Measurements from ENCODE around the gene IL17RE.

IL17RE gene

GRCh38 chr3:9955611-9956352 is 53.1 kb downstream of the IL17RE start:
- Histone ChIP-seq H3K9ac (ENCODE audit: low read depth, low read length) (no peak overlapping the region), H3K4me1 (ENCODE audit: insufficient read depth, low read length) (peaks cover 19% of the 10 kb centered on the region), H3K9me3 (ENCODE audit: control insufficient read depth, insufficient read depth, low read length) (no peaks in the 10 kb centered on the region), H3K36me3 (ENCODE audit: insufficient read depth, low read length) (no peaks in the 10 kb centered on the region)

- Histone ChIP-seq H3K9me3 (ENCODE audit: control insufficient read depth, insufficient read depth, low read length) (no peaks in the 10 kb centered on the region), H3K9ac (ENCODE audit: low read depth, low read length) (no peak overlapping the region), H3K4me1 (ENCODE audit: insufficient read depth, low read length) (peaks cover 19% of the 10 kb centered on the region), H3K36me3 (ENCODE audit: insufficient read depth, low read length) (no peaks in the 10 kb centered on the region)
Observed at GRCh38 chr3:9957214-9957613, 54.6 kb downstream of the IL17RE start.

- no peaks in the 10 kb centered on the region for H3K9me3 ChIP-seq (ENCODE audit: control insufficient read depth, insufficient read depth, low read length)
- no peak overlapping the region for H3K9ac ChIP-seq (ENCODE audit: low read depth, low read length)
- peaks cover 16% of the 10 kb centered on the region; the same call in 1 of the 2 replicates for H3K36me3 ChIP-seq (ENCODE audit: insufficient read depth, low read length)
- no peaks in the 10 kb centered on the region for H3K4me1 ChIP-seq (ENCODE audit: insufficient read depth, low read length)
Observed at GRCh38 chr3:9965200-9965875, 62.7 kb downstream of the IL17RE start.

All from ES-I3 (cell line).